ENCODE data around the gene MMP27. TPM values are rescaled to one million over a fixed set of nuclear protein-coding genes. Genes with fewer than 3 reads are reported as not detected.

MMP27 gene
- total RNA-seq, 1 experiment from 2014 or later, result not detected

DNA sequence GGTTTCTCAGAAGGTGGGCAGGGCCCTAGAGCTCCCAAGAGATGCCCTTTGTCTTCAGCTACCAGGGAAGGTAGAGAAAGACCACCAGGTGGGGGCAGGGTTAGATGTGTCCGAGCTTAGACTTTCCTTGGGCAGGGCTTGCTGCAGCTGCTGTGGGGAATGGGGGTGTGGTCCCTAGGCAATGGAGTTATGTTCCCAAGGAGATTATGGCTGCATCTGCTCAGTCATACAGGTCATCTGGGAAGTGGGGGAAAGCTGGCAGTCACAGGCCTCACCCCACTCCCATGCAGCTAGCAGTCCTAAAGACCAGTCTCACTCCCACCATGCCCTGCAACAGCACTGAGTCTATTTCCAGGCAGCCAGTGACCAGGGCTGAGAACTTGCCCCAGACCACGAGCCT lies 29.5 kb downstream of the MMP27 start:
- Histone ChIP-seq H3K79me2 (ENCODE audit: insufficient read depth, low read length) (no peaks in the 10 kb centered on the region), H3K9me2 (ENCODE audit: insufficient read depth) (no peaks in the 10 kb centered on the region), H4K20me1 (ENCODE audit: insufficient read depth) (no peaks in the 10 kb centered on the region), H3K36me3 (ENCODE audit: control insufficient read depth in 1 of 2, insufficient read depth in 2 of 2, low read length in 2 of 2) (no peaks in the 10 kb centered on the region), H2AFZ (ENCODE audit: low read depth, low read length, poor library complexity, severe bottlenecking) (no peak overlapping the region), H3K4me3 (replicated peaks in 1 of 2; ENCODE audit: low read depth in 1 of 2, low read length in 2 of 2) (no peak overlapping the region), H3K9ac (ENCODE audit: low read length) (no peak overlapping the region), H3K27ac (ENCODE audit: low read depth, low read length) (no peak overlapping the region), H3K4me2 (ENCODE audit: low read length) (no peak overlapping the region), H3K9me3 (ENCODE audit: control insufficient read depth in 1 of 2, insufficient read depth in 1 of 2, low read depth in 1 of 2, low read length in 2 of 2) (no peaks in the 10 kb centered on the region), H3K27me3 (ENCODE audit: insufficient read depth, low read length) (no peaks in the 10 kb centered on the region), H3K4me1 (ENCODE audit: control insufficient read depth in 1 of 2, insufficient read depth in 2 of 2, low read length in 2 of 2) (no peaks in the 10 kb centered on the region)
- RAD21 ChIA-PET (ENCODE audit: low non-redundant PET in 1 of 2, low total read pairs in 2 of 2, uncharacterized antibody in 2 of 2, unreplicated experiment in 2 of 2), result no interaction called here
- intact Hi-C loops (cut with micrococcal nuclease), result no loop called here
- DNase-seq (ENCODE audit: low read depth, low spot score), result no peak
- POLR2A ChIA-PET, result no interaction called here
- BruUV-seq (replicated peaks), result no TSS peak
- CTCF ChIA-PET, result interaction anchor here (3.4 kb wide), 1 partner anchor 10 kb away, joined by 14 read pairs; no protein-coding TSS in a partner anchor
- ATAC-seq, result no peak
- TF ChIP-seq CEBPB (IDR thresholded peaks at IDR 0.05; ENCODE audit: low read depth) (no peak), RAD21 (IDR thresholded peaks at IDR 0.05; ENCODE audit: low read depth) (no peak), SIN3A (IDR thresholded peaks at IDR 0.05; ENCODE audit: low read depth) (no peak), EGR1 (IDR thresholded peaks at IDR 0.05; ENCODE audit: low read depth) (no peak), SRF (IDR thresholded peaks at IDR 0.05; ENCODE audit: low read depth) (no peak), EZH2phosphoT487 (IDR thresholded peaks at IDR 0.05; ENCODE audit: borderline replicate concordance) (no peak), JUND (IDR thresholded peaks at IDR 0.05) (no peak)

GRCh38 chr11:102669664-102670063 lies 35.9 kb downstream of the MMP27 start:
- H4K20me1 ChIP-seq (ENCODE audit: insufficient read depth), result no peaks in the 10 kb centered on the region
- POLR2A ChIA-PET, result no interaction called here
- no peak overlapping the region for H3K4me2 ChIP-seq (ENCODE audit: low read length)
- H3K27me3 ChIP-seq (ENCODE audit: insufficient read depth, low read length), result no peaks in the 10 kb centered on the region
- no peak overlapping the region for H3K4me3 ChIP-seq (replicated peaks in 1 of 2; ENCODE audit: low read depth in 1 of 2, low read length in 2 of 2)
- ATAC-seq (no peak), DNase-seq (ENCODE audit: low read depth, low spot score) (no peak)
- no peaks in the 10 kb centered on the region for H3K36me3 ChIP-seq (ENCODE audit: control insufficient read depth in 1 of 2, insufficient read depth in 2 of 2, low read length in 2 of 2)
- H3K4me1 ChIP-seq (ENCODE audit: control insufficient read depth in 1 of 2, insufficient read depth in 2 of 2, low read length in 2 of 2), result peaks cover 0 to 6% of the 10 kb centered on the region in 2 experiments; a peak in 1 of 4 replicates
- TF ChIP-seq FOSL1 (IDR thresholded peaks at IDR 0.05; ENCODE audit: low read depth) (no peak), RAD21 (IDR thresholded peaks at IDR 0.05; ENCODE audit: low read depth) (no peak), EZH2phosphoT487 (IDR thresholded peaks at IDR 0.05; ENCODE audit: borderline replicate concordance) (no peak), JUND (IDR thresholded peaks at IDR 0.05) (no peak), SRF (IDR thresholded peaks at IDR 0.05; ENCODE audit: low read depth) (no peak), ZFX (IDR thresholded peaks at IDR 0.05) (no peak), POLR2AphosphoS5 (IDR thresholded peaks at IDR 0.05; ENCODE audit: low read depth, low read length) (no peak), ZBTB33 (IDR thresholded peaks at IDR 0.05; ENCODE audit: extremely low read depth, insufficient replicate concordance, low read length) (no peak), YY1 (IDR thresholded peaks at IDR 0.05; ENCODE audit: extremely low read depth, insufficient replicate concordance, low read depth, low read length) (no peak), CEBPB (IDR thresholded peaks at IDR 0.05; ENCODE audit: low read depth) (no peak), EGR1 (IDR thresholded peaks at IDR 0.05; ENCODE audit: low read depth) (no peak), ELF1 (IDR thresholded peaks at IDR 0.05; ENCODE audit: borderline replicate concordance, low read depth) (no peak), SP1 (IDR thresholded peaks at IDR 0.05; ENCODE audit: low read depth) (no peak), EZH2 (IDR thresholded peaks at IDR 0.05) (no peak)
- BruUV-seq (replicated peaks), result no TSS peak
- H3K9ac ChIP-seq (ENCODE audit: low read length), result no peak overlapping the region
- RAD21 ChIA-PET (ENCODE audit: low non-redundant PET in 1 of 2, low total read pairs in 2 of 2, uncharacterized antibody in 2 of 2, unreplicated experiment in 2 of 2), result no interaction called here
- no peaks in the 10 kb centered on the region for H3K9me3 ChIP-seq (ENCODE audit: control insufficient read depth in 1 of 2, insufficient read depth in 1 of 2, low read depth in 1 of 2, low read length in 2 of 2)
- H3K27ac ChIP-seq (ENCODE audit: low read depth, low read length), result no peak overlapping the region
- CTCF ChIA-PET, result no interaction called here
- no peak overlapping the region for H2AFZ ChIP-seq (ENCODE audit: low read depth, low read length, poor library complexity, severe bottlenecking)
- no peaks in the 10 kb centered on the region for H3K79me2 ChIP-seq (ENCODE audit: insufficient read depth, low read length)
- no peaks in the 10 kb centered on the region for H3K9me2 ChIP-seq (ENCODE audit: insufficient read depth)
- intact Hi-C loops (cut with micrococcal nuclease), result loop anchor here (5.0 kb wide), 2 partner anchors 327 to 807 kb away; no protein-coding TSS in a partner anchor
